ENCODE data around the gene KRTAP10-9. TPM values are rescaled to one million over a fixed set of nuclear protein-coding genes. Genes with fewer than 3 reads are reported as not detected.

KRTAP10-9 gene
- total and polyA plus RNA-seq, 2 of the 8 experiments (the other 6 are each of a cell fraction or from before 2014, with no cell fraction given), result not detected

- Histone ChIP-seq H3K79me1 (ENCODE audit: low read depth, low read length) (no peaks in the 10 kb centered on the region), H3K4ac (replicated peaks; ENCODE audit: insufficient read length, low read depth, low read length) (no peak overlapping the region), H2BK5ac (ENCODE audit: low read depth, low read length) (no peak overlapping the region), H2AFZ (ENCODE audit: low read length) (no peak overlapping the region), H3K4me2 (ENCODE audit: insufficient read depth in 1 of 2, low read depth in 2 of 2, low read length in 2 of 2) (no peak overlapping the region), H4K20me1 (replicated peaks in 1 of 2; ENCODE audit: control insufficient read depth in 1 of 2, insufficient read depth in 2 of 2, low read length in 2 of 2) (no peaks in the 10 kb centered on the region), H3K4me1 (replicated peaks in 1 of 4; ENCODE audit: control insufficient read depth in 3 of 4, insufficient read depth in 4 of 4, low read length in 3 of 4) (no peaks in the 10 kb centered on the region; a peak in 1 of 7 replicates), H3K9me3 (ENCODE audit: insufficient read depth in 2 of 2, low read depth in 1 of 2, low read length in 1 of 2) (peaks cover 0 to 3% of the 10 kb centered on the region in 2 experiments; a peak in 2 of 4 replicates), H3K9ac (replicated peaks in 1 of 4; ENCODE audit: extremely low read depth in 1 of 4, low read depth in 3 of 4, low read length in 3 of 4) (no peak overlapping the region), H3K36me3 (ENCODE audit: control insufficient read depth in 2 of 4, insufficient read depth in 4 of 4, low read length in 3 of 4) (no peaks in the 10 kb centered on the region), H3K18ac (ENCODE audit: extremely low read depth, low read length) (no peak overlapping the region), H3K27me3 (replicated peaks in 1 of 4; ENCODE audit: control insufficient read depth in 3 of 4, extremely low read depth in 1 of 4, insufficient read depth in 3 of 4, low read length in 3 of 4) (no peaks in the 10 kb centered on the region), H3K23me2 (ENCODE audit: low read depth, low read length) (no peaks in the 10 kb centered on the region), H4K5ac (ENCODE audit: insufficient read length, low read depth, low read length) (no peak overlapping the region), H2BK12ac (ENCODE audit: low read depth, low read length) (no peak overlapping the region), H2AK5ac (ENCODE audit: low read depth, low read length) (no peak overlapping the region), H2BK20ac (ENCODE audit: low read length) (no peak overlapping the region), H3K23ac (ENCODE audit: insufficient read length) (no peak overlapping the region), H3K27ac (ENCODE audit: low read depth, low read length) (no peak overlapping the region), H3K56ac (replicated peaks; ENCODE audit: insufficient read length, low read depth, low read length) (no peak overlapping the region), H3K14ac (ENCODE audit: insufficient read length) (no peak overlapping the region), H4K91ac (replicated peaks; ENCODE audit: insufficient read length, low read length) (no peak overlapping the region), H3K4me3 (ENCODE audit: extremely low read depth in 1 of 4, insufficient read depth in 2 of 4, low read depth in 3 of 4, low read length in 4 of 4) (no peak overlapping the region), H2BK120ac (replicated peaks; ENCODE audit: low read depth, low read length) (no peak overlapping the region), H2BK15ac (ENCODE audit: low read length) (no peak overlapping the region), H3K79me2 (ENCODE audit: control insufficient read depth in 1 of 2, insufficient read depth in 2 of 2, low read length in 2 of 2) (no peaks in the 10 kb centered on the region), H4K8ac (ENCODE audit: extremely low read depth, insufficient read depth, low read length) (no peak overlapping the region)
- POLR2A ChIA-PET (ENCODE audit: partially characterized antibody), result interaction anchor here (1.2 to 1.9 kb wide), 3 partner anchors 11 to 170 kb away, joined by 3 to 4 read pairs (median 3); no protein-coding TSS in a partner anchor
- FAIRE-seq (no peak), DNase-seq (ENCODE audit: low read depth in 1 of 2, low spot score in 2 of 2) (no peak)
- WGBS, 2 experiments (ENCODE audit: extremely low coverage in 1 of 2, insufficient coverage in 1 of 2, insufficient read length in 1 of 2, insufficient replicate concordance in 2 of 2, low coverage in 1 of 2, low lambda C conversion rate in 2 of 2, missing lambda C conversion rate in 1 of 2), result 78% methylated on average over 9 of the region's 11 CpGs; no CpG with 5 or more reads in 1 of the 2 experiments
- CTCF ChIA-PET (ENCODE audit: partially characterized antibody), result interaction anchor here (1.4 to 1.7 kb wide), 2 partner anchors 8 to 9 kb away, joined by 5 to 6 read pairs; partner anchors contain the start of gene KRTAP10-6
- TF ChIP-seq CREB1 (IDR thresholded peaks at IDR 0.05), result no peak
- no peak for TF ChIP-seq GABPA (IDR thresholded peaks at IDR 0.05; ENCODE audit: borderline replicate concordance, insufficient read depth, low read length)
- TF ChIP-seq, protein P1, sequence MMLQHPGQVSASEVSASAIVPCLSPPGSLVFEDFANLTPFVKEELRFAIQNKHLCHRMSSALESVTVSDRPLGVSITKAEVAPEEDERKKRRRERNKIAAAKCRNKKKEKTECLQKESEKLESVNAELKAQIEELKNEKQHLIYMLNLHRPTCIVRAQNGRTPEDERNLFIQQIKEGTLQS (IDR thresholded peaks at IDR 0.05; ENCODE audit: insufficient read depth, low read depth, low read length), result no peak
- no peak for TF ChIP-seq NANOG (IDR thresholded peaks at IDR 0.05; ENCODE audit: insufficient read depth, low read depth, low read length, poor library complexity, severe bottlenecking)
- no peak for TF ChIP-seq KDM4A (IDR thresholded peaks at IDR 0.05; ENCODE audit: low read depth, low read length, severe bottlenecking)
- TF ChIP-seq KDM1A (IDR thresholded peaks at IDR 0.05; ENCODE audit: borderline replicate concordance, low read length), result no peak
- TF ChIP-seq RFX5 (IDR thresholded peaks at IDR 0.05; ENCODE audit: borderline replicate concordance, low read depth, low read length), result no peak
- TF ChIP-seq BACH1 (IDR thresholded peaks at IDR 0.05; ENCODE audit: low read length), result no peak
- TF ChIP-seq SP2 (IDR thresholded peaks at IDR 0.05; ENCODE audit: low read length), result no peak
- no peak for TF ChIP-seq CEBPB (IDR thresholded peaks at IDR 0.05; ENCODE audit: low read depth, low read length)
- TF ChIP-seq RAD21 (IDR thresholded peaks at IDR 0.05 in 1 of 2, conservative IDR thresholded peaks at IDR 0.05 in 1 of 2; ENCODE audit: low read depth in 2 of 2, low read length in 2 of 2), result no peak
- no peak for TF ChIP-seq BRCA1 (IDR thresholded peaks at IDR 0.05; ENCODE audit: low read depth, low read length)
- TF ChIP-seq JUND (IDR thresholded peaks at IDR 0.05; ENCODE audit: low read length), result no peak
Measured at GRCh38 chr21:44583089-44583799, 43.6 kb upstream of the KRTAP10-9 start.

Data from H1 (cell line).